Measurements from ENCODE around the gene C9orf43. TPM values are rescaled to one million over a fixed set of nuclear protein-coding genes. Genes with fewer than 3 reads are reported as not detected.

C9orf43 gene
- total RNA-seq, 1 experiment from 2014 or later: 1.9 TPM

DNA sequence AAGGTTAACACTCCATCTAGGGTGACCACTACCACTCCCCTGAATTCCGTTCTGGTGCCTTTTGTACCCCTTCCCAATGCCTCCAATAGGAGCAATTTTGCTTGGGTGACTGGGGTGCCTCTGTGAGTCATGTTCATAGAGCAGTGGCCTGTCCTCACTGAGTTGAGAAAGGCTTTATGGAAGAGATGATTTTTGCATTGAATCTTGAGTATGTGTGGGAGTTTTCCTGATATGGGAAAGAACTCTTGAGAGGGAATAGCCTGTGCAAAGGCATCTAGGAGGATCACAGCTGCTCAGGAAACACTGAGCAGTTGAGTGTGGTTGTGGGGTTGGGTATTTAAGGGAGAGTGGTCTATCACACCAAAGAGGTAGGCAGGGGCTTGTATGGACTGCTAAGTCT is 16.2 kb downstream of the C9orf43 start:
- Histone ChIP-seq H3K9me3 (no peaks in the 10 kb centered on the region), H3K27me3 (replicated peaks; ENCODE audit: control insufficient read depth, insufficient read depth, low read length) (no peaks in the 10 kb centered on the region), H3K36me3 (ENCODE audit: control insufficient read depth, insufficient read depth, low read length) (no peaks in the 10 kb centered on the region), H3K4me1 (no peaks in the 10 kb centered on the region), H3K4me3 (ENCODE audit: low read depth, low read length) (no peak overlapping the region)
- TF ChIP-seq, protein P1, sequence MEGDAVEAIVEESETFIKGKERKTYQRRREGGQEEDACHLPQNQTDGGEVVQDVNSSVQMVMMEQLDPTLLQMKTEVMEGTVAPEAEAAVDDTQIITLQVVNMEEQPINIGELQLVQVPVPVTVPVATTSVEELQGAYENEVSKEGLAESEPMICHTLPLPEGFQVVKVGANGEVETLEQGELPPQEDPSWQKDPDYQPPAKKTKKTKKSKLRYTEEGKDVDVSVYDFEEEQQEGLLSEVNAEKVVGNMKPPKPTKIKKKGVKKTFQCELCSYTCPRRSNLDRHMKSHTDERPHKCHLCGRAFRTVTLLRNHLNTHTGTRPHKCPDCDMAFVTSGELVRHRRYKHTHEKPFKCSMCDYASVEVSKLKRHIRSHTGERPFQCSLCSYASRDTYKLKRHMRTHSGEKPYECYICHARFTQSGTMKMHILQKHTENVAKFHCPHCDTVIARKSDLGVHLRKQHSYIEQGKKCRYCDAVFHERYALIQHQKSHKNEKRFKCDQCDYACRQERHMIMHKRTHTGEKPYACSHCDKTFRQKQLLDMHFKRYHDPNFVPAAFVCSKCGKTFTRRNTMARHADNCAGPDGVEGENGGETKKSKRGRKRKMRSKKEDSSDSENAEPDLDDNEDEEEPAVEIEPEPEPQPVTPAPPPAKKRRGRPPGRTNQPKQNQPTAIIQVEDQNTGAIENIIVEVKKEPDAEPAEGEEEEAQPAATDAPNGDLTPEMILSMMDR (IDR thresholded peaks at IDR 0.05; ENCODE audit: insufficient read depth in 1 of 2, low read depth in 1 of 2, low read length in 1 of 2, severe bottlenecking in 1 of 2, unreplicated experiment in 1 of 2): no peak
- CTCF ChIA-PET: no interaction called here
- no peak for DNase-seq
- Mint-ChIP-seq H3K4me1 (ENCODE audit: low read depth, unreplicated experiment) (no peaks in the 10 kb centered on the region), H3K4me3 (ENCODE audit: unreplicated experiment) (no peak overlapping the region), H3K9me3 (ENCODE audit: unreplicated experiment) (no peaks in the 10 kb centered on the region), H3K27me3 (ENCODE audit: insufficient read depth, unreplicated experiment) (no peaks in the 10 kb centered on the region), H3K27ac (ENCODE audit: unreplicated experiment) (peak overlapping the region; percentile 29), H3K36me3 (ENCODE audit: insufficient read depth, unreplicated experiment) (no peaks in the 10 kb centered on the region)
- BruUV-seq (replicated peaks): no TSS peak
- intact Hi-C loops (cut with micrococcal nuclease; ENCODE audit: unreplicated experiment): no loop called here
- POLR2A ChIA-PET: interaction anchor here (1.2 kb wide), 1 partner anchor 16 kb away, joined by 3 read pairs; the partner anchor contains the start of genes C9orf43 and POLE3

GRCh38 chr9:113427629-113428028 is 17.1 kb downstream of the C9orf43 start:
- no peaks in the 10 kb centered on the region for H3K4me1 ChIP-seq
- ChIA-PET CTCF (no interaction called here), POLR2A (interaction anchor here (0.6 to 1.2 kb wide), 2 partner anchors 17 to 53 kb away, joined by 3 to 7 read pairs; partner anchors contain the start of genes C9orf43 and POLE3)
- no peak for DNase-seq
- H3K36me3 ChIP-seq (ENCODE audit: control insufficient read depth, insufficient read depth, low read length): no peaks in the 10 kb centered on the region
- Mint-ChIP-seq H3K9me3 (ENCODE audit: unreplicated experiment) (no peaks in the 10 kb centered on the region), H3K4me3 (ENCODE audit: unreplicated experiment) (no peak overlapping the region), H3K27me3 (ENCODE audit: insufficient read depth, unreplicated experiment) (no peaks in the 10 kb centered on the region), H3K4me1 (ENCODE audit: low read depth, unreplicated experiment) (no peaks in the 10 kb centered on the region), H3K36me3 (ENCODE audit: insufficient read depth, unreplicated experiment) (no peaks in the 10 kb centered on the region), H3K27ac (ENCODE audit: unreplicated experiment) (no peak overlapping the region)
- no TSS peak for BruUV-seq (replicated peaks)
- TF ChIP-seq, protein P1 (IDR thresholded peaks at IDR 0.05; ENCODE audit: insufficient read depth in 1 of 2, low read depth in 1 of 2, low read length in 1 of 2, severe bottlenecking in 1 of 2, unreplicated experiment in 1 of 2): no peak
- no peaks in the 10 kb centered on the region for H3K27me3 ChIP-seq (replicated peaks; ENCODE audit: control insufficient read depth, insufficient read depth, low read length)
- no peaks in the 10 kb centered on the region for H3K9me3 ChIP-seq
- no peak overlapping the region for H3K4me3 ChIP-seq (ENCODE audit: low read depth, low read length)
- intact Hi-C loops (cut with micrococcal nuclease; ENCODE audit: unreplicated experiment): no loop called here

DNA sequence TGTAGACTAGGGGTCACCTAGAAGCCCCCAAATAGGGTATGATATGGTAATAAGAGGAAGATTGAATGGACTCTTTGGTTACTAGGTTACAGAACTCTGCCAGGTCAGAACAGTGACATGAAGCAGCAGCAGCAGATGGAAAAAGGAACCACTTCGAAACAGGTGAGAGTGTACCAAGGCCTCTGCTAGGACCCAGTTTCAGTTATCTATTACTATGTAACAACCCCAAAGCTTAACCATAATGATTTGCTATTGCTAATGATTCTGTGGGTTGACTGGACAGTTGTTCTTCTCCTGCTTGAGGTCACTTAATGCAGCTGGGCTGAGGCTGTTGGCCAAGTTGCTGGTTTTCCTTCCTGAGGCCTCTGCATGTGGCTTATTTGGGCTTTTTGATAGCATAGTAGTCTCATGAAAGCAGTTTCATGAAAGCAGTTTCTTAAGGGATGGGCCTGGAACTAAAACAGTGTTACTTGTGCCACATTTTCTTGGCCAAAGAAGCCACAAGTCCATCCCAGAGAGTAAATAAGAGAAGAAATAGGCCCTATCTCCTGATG is 17.6 kb downstream of the C9orf43 start:
- H3K9me3 Mint-ChIP-seq (ENCODE audit: unreplicated experiment): no peaks in the 10 kb centered on the region
- no peaks in the 10 kb centered on the region for H3K27me3 Mint-ChIP-seq (ENCODE audit: insufficient read depth, unreplicated experiment)
- TF ChIP-seq, protein P1 (IDR thresholded peaks at IDR 0.05; ENCODE audit: insufficient read depth in 1 of 2, low read depth in 1 of 2, low read length in 1 of 2, severe bottlenecking in 1 of 2, unreplicated experiment in 1 of 2): no peak
- no peak overlapping the region for H3K4me3 ChIP-seq (ENCODE audit: low read depth, low read length)
- H3K27ac Mint-ChIP-seq (ENCODE audit: unreplicated experiment): no peak overlapping the region
- no peak for DNase-seq
- H3K27me3 ChIP-seq (replicated peaks; ENCODE audit: control insufficient read depth, insufficient read depth, low read length): no peaks in the 10 kb centered on the region
- no TSS peak for BruUV-seq (replicated peaks)
- intact Hi-C loops (cut with micrococcal nuclease; ENCODE audit: unreplicated experiment): no loop called here
- ChIA-PET POLR2A (interaction anchor here (0.6 to 1.2 kb wide), 2 partner anchors 18 to 52 kb away, joined by 3 to 7 read pairs; partner anchors contain the start of genes C9orf43 and POLE3), CTCF (no interaction called here)
- no peaks in the 10 kb centered on the region for H3K36me3 Mint-ChIP-seq (ENCODE audit: insufficient read depth, unreplicated experiment)
- no peaks in the 10 kb centered on the region for H3K4me1 ChIP-seq
- no peak overlapping the region for H3K4me3 Mint-ChIP-seq (ENCODE audit: unreplicated experiment)
- H3K36me3 ChIP-seq (ENCODE audit: control insufficient read depth, insufficient read depth, low read length): no peaks in the 10 kb centered on the region
- no peaks in the 10 kb centered on the region for H3K9me3 ChIP-seq
- H3K4me1 Mint-ChIP-seq (ENCODE audit: low read depth, unreplicated experiment): no peaks in the 10 kb centered on the region

Measured in Caco-2 (cell line).